NCI-H226 (cell line): ENCODE results near the gene SCG3.

Experiments
- DNase-seq: peaks from one replicate; pipeline ENCODE4 v3.0.0-alpha.2; 2015

SCG3 gene

DNA sequence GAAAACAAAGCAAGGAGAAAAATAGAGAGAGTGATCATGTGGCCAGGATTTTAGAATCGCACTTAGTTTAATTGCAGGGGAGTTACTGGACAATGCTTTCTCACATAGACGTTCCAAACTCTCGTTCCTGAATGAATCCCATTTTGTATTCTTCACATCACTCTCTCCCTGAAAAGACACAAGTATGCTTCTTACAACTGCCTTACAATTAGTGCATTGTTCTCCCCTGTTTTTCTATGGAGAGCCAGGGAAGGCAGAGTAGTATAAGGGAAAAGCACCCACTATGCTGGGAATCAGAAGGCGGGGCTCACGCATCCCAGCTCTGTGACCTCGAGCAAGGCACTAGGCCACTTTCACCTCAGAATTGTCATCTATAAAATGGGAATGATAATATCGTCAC lies 84.4 kb downstream of the SCG3 start:
- no peak for DNase-seq

GRCh38 chr15:51766341-51766740 lies 85.0 kb downstream of the SCG3 start:
- no peak for DNase-seq

DNA sequence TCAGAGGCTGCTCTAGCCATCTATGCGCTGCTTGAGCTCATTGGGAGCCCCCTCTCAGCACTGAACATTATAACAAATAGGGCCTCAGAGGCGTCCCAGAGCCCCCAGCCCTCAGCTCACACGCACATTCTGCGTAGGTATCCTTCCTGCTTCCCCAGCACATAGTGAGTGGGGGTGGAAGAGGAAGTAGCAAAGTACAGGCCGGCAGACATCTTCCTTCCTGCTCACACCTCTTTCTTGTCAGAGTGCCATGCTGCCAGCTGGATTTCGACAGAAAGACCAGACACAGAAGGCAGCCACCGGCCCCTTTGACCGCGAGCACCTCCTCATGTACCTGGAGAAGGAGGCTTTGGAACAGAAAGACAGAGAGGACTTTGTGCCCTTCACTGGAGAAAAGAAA lies 86.7 kb downstream of the SCG3 start:
- no peak for DNase-seq
